Stimulated activated CD4-positive, alpha-beta T cell treated with anti-CD3 and anti-CD28 coated beads, TNF-alpha, amount 100 ng/mL, for 48 hours (primary cell): ENCODE measurements around the gene CDH13.
A peak's percentile ranks its signal among the peaks of the same experiment; 100 is the strongest.

Source experiments
- DNase-seq, 3 donors: peaks; one replicate each; pipeline ENCODE4 v3.0.0-alpha.2; 2020; ENCODE audit warnings: low read depth in 3 of 3

CDH13 gene

GRCh38 chr16:82628088-82628423 is 1.3 kb downstream of the CDH13 start:
- DNase-seq, result no peak

DNA sequence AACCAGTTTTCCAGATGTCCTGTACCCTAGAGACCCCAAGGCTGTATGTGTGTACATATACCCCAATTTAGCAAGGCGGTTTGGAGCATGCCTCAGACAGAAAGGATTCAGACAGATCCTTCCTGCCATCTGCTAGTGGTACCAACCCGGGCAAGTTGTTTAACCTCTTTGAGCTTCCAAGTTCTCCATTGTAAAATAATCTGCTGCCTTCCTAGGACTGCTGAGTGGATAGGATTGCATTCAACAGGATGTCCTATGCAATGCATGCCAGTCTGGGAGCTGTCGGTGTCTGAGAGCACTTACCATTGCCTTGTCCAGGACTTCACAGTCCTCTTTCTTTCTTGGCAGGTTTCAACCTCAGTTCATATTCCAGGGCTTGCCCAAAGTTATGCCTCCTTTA is 1.9 kb downstream of the CDH13 start:
- DNase-seq, result no peak

- DNase-seq, result no peak
These were observed 2.8 kb downstream of the CDH13 start for GRCh38 chr16:82629441-82630027.

DNA sequence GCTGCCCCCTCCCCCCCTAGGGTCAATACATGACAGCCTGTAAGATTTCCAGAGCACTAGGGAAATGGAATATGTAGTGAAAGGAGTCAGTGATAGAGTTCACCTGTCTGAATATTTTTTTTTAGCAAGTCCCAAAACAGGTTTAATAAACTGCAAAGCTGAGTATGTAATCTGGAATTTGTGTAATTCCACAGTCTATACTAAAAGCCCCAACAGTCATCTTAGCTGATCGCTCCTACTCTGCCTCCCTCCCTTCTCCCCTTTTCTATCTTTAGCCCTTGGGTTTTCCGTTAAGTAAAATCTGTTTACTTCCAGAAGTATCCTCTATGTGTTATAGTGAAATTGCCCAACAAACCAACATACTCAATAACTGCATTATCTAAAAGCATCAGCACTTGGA is 3.5 kb downstream of the CDH13 start:
- no peak for DNase-seq

DNA sequence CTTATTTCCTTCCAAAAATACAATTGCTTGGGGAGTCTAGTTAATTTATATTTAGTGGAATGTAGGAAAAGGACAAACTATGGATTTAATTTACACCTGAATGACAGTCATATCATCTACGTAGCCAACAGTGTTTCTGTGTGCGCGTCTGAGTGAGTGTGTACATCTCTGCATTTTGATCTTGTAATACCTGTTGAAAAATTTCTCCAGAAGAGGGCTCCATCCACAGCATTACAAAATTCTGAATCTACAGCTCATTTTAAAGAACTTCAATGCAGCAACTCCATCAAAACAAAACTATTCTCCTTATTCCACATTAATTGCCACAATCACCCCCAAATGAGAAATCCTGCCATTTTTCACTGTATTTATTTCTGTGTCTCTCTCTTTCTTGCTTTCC is 3.9 kb downstream of the CDH13 start:
- no peak for DNase-seq

- DNase-seq, result no peak
These were observed 5.2 kb downstream of the CDH13 start for GRCh38 chr16:82631701-82632685.

DNA sequence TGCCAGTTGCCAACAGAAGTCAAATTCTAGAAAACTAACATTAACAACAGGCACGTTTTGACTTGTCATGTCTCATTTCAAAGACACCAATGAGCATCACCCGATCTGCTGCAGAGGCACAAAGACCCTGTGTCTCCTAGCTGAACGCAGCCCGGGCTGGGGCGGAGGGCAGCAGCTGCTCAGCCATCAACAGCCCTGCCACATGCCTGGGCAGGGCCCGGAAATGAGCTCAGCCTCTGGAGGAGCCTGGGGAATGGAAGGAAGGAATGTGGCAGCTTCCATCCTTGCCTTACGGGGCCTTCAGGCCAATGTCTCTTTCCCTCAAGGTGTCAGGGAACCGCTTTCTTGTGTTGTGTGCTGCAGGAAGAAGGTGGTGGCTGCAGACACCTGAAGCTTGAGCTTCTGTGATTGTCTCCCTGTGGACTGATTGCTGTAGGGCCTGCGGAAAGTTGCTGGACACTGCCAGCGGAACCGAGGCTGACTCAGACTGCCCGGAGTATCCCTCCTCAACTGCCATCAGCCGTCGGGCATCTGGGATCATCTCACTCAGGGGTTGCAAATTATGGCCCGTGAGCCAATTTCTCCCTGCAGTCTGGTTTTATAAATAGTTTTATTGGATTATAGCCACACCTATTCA is 7.3 kb downstream of the CDH13 start:
- no peak for DNase-seq

- no peak for DNase-seq
These were observed 8.3 kb downstream of the CDH13 start for GRCh38 chr16:82634955-82635610.

DNA sequence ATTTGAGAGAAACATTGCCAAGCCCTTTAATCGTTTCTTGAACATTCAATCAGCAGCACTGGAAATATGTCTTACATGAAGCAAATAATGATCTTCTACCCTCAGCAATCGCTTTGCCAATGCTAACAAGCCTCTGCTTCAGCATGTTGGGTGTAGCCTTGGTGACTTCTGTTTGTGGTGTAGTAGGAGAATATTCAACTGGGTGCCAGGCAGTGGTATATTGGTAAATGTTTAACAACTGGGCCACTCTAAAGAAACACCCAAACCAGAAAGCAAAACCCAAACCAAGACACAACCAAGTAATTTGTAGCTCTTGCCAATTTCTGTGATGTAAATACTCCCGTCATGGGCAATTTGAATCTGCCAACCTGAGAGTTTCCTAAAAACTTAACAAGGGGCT is 9.7 kb downstream of the CDH13 start:
- DNase-seq, result no peak

DNA sequence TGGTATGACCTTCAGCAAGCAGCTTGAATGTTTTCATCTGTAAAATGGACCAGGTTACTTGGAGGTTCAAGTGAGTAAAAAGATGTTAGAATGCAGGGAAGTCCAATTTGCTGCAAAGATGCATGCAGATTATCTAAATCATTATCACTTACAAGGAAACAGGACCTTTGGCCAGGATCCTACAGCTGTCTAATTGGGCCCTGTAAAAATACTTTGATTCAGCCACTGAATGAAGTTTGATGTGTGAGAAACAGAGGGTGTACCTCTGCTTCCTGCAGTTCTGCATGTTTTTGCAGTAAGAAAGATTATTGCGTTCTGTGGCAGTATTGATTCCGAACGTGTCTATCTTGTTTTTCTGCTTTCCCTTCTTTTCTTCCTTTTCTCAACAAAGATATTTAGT is 10.2 kb downstream of the CDH13 start:
- DNase-seq, result no peak

DNA sequence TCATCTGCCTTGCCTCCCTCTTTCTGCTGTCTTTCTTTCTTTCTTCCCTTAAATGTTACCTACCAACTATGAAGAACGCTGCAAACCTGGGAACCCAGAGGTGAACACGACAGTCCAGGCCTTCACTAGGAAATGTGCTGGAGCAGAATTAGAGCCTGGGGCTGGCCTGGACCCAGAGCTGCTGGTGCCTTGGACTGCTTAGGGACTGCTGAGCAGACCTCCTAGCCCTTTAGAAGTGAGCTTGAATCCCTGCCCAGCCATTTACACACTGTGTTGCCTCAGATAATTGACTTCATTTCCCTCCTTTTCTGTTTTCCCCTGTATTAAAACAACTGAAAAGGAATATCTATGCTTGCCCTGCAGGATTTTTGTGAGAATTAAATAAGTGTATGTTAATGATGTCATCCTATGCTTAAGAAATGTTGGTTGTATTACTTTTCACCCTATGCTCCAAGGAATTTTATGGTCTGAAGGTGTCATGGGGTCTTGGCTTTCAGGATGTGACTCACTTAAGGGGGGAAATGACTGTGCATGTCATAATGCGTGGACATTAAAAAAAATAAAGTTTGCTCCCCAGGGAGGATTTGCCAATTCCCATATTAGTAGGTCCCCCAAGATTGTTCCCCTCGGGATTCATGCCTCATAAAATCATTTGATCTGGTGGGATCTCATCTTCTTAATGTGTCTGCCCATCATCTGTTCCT is 11.5 kb downstream of the CDH13 start:
- no peak for DNase-seq

- DNase-seq, result no peak
These were observed 12.5 kb downstream of the CDH13 start for GRCh38 chr16:82639263-82639662.

DNA sequence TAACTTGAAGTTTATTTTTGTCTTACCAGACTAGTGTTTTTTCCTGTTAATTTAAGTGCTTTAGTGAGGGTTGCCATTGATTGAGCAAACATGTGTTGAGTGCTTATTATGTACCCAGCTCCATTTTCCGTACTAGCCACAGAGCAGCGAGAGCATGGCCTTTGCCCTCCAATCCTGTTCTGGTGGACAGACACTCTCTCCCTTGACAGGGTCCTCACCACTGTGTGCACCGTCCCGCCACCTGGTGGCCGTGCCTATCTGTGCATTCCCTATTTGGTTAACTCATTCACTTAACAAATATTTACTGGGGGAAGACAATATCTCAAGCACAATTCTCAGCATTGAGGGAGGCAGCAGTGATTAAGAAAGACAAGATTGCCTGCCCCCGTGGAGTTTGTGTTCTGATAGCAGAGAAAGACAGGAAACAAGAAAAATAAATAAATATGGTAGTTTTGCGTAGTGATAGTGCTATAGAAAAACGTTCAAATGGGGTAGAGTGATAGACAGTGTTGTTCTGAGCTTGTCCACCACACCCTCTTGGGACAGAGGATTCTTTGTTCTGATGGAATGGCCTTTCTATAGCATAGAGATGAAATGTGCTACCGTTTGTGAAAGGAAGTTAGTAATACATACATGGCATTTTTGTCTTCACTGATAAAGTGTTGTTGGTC is 13.0 kb downstream of the CDH13 start:
- peak in 2 of 3 donors; percentile 13 to 26 for DNase-seq

DNA sequence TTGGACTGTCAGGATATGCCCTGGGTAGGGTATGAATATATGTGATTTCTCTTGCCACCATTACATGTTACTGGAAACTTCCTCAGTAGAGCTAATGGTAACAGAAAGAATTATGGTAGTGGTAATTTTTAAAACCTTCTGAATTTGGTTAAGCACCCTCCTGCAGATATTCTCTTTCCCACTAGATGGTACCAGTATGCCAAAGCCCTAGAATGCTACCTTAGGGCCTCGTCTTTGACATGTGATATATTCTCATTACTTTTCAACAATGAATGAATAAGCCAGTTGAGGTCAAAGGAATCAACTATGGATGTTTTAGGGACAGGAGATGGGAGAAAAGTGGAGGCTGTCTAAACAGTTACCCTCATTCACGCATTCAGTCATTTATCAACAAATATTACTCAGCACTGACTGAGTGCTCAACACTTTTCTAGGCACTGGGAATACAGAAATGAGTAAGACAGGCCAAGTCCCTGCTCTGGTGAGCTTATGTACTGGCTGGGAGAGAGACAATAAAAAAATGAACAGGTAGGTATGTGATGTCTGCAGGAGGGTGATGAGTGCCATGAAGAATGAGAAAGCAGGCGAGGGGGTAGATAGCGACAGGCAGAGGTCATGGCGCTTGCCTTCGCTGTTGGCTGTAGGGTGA is 14.7 kb downstream of the CDH13 start:
- no peak for DNase-seq

GRCh38 chr16:82643136-82643535 is 16.4 kb downstream of the CDH13 start:
- DNase-seq, result no peak

DNA sequence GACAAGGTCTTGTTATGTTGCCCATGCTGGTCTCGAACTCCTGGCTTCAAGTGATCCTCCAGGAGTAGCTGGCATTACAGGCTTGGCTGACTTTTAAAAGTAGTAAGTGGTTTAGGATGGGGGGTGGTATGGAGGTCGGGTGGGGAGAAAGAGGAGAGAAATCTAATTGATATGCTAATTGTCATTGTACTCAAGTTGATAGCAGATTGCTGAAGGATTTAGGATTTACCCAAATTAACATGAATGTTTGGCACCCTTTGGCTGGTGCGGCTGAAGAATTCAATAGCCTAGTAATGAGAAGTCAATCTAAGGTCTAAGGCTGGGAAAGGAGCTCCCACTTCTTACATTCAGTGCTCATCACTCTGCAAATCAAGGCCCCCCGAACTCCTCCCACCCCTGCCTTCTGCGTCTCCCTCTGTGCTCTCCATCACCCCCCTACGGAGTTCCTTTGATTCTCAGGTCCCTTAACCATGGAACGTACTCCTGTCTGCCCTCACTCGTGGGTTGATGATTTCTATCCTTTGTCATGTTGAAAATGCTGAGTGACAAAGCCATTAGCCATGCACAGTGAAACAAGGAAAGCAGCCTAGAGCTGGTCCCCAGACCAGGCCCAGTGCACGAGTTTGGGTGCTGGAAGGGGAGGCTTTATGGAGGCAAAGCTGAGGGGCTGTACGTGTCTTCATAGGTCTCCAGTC is 17.3 kb downstream of the CDH13 start:
- DNase-seq, result no peak

- DNase-seq, result no peak
These were observed 19.7 kb downstream of the CDH13 start for GRCh38 chr16:82646504-82646903.

- DNase-seq, result no peak
These were observed 23.0 kb downstream of the CDH13 start for GRCh38 chr16:82649766-82650165.

DNA sequence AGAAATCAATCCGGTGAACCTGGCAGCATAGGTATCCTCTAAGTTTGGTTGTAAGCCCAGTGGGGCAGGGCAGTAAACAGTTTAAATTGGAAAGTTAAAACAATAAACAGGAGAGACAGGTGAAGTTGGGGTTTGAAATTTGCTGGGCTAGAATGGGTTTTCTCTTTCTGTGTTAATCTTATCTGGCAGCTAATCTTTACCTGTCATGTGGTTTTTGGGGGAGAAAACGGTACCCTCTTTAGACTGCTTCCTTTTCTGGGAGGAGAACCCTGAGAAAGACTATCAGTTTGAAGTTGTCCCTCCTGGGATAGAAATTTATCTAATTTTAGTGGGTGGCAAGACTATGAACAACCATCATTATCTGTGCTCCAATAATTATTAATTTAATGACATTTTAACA is 24.0 kb downstream of the CDH13 start:
- no peak for DNase-seq
